ENCODE data around the gene RPS26. TPM values are rescaled to one million over a fixed set of nuclear protein-coding genes. Genes with fewer than 3 reads are reported as not detected.

RPS26 gene
- total and polyA plus RNA-seq, 9 of the 15 experiments (the other 6 are each of a cell fraction or from before 2014, with no cell fraction given): 70.2 to 1,589 (median 852) TPM

DNA sequence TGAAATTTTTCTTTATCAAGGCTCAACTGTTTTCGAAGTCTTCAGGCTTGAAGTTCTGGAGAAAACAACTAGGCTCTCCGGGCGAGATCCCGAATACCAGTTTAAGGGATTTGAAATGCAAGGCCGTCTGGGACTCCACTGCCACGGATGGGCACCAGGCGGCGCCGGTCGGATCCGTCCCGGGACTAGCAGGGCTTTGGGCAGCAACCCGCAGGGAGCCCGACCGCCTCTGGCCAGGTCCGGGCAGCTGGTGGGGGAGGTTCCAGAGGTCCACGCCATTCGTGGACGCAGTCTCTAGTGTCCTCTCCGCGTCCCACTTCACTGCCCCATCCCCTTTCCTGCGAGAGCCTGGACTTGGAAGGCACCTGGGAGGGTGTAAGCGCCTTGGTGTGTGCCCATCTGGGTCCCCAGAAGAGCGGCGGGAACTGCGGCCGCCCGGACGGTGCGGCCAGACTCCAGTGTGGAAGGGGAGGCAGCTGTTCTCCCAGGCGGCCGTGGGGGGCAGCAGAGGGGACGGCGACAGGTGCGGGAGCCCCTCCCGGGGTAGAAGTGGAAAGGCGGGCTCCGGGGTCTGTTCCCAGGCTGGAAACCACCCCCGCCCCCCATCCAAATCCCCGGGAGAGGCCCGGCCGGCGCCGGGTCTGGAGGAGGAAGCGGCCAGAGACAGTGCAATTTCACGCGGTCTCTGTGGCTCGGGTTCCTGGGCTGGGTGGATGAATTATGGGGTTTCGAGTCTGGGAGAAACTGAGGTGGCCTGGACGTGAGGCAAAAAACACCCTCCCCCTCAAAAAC lies 37.4 kb downstream of the RPS26 start (continued):
- TF ChIP-seq ETV5 (CRISPR knock-in tag; IDR thresholded peaks at IDR 0.05; ENCODE audit: low read depth) (no peak; the same call in 1 of the 2 replicates), ARID1B (IDR thresholded peaks at IDR 0.05) (no peak), BDP1 (IDR thresholded peaks at IDR 0.05; ENCODE audit: insufficient read depth, insufficient read length) (no peak), POLR2G (IDR thresholded peaks at IDR 0.05; ENCODE audit: low read depth, low read length) (peak; percentile 73), EWSR1 (IDR thresholded peaks at IDR 0.05; ENCODE audit: borderline replicate concordance, low read depth, partially characterized antibody) (no peak), ZFPM2 (CRISPR knock-in tag; IDR thresholded peaks at IDR 0.05) (no peak), HMG20A (CRISPR knock-in tag; conservative IDR thresholded peaks at IDR 0.05) (no peak), ZNF121 (CRISPR knock-in tag; conservative IDR thresholded peaks at IDR 0.05) (no peak), EP400 (IDR thresholded peaks at IDR 0.05) (no peak), ZNF77 (CRISPR knock-in tag; IDR thresholded peaks at IDR 0.05) (no peak), ILK (tag; IDR thresholded peaks at IDR 0.05; ENCODE audit: borderline replicate concordance, low read depth) (no peak), RAD21 (CRISPR knock-in tag; conservative IDR thresholded peaks at IDR 0.05 in 1 of 2, IDR thresholded peaks at IDR 0.05 in 1 of 2) (peak in 1 of 2 experiments; percentile 26; a peak in 1 of 4 replicates), TARDBP (IDR thresholded peaks at IDR 0.05) (peak; percentile 59; the same call in 1 of the 2 replicates), SMARCA4 (IDR thresholded peaks at IDR 0.05) (no peak), ILF3 (IDR thresholded peaks at IDR 0.05; ENCODE audit: borderline replicate concordance) (no peak), BMI1 (IDR thresholded peaks at IDR 0.05; ENCODE audit: low read length) (no peak), PRMT5 (CRISPR knock-in tag; IDR thresholded peaks at IDR 0.05) (no peak)
- TF ChIP-seq, protein P1, sequence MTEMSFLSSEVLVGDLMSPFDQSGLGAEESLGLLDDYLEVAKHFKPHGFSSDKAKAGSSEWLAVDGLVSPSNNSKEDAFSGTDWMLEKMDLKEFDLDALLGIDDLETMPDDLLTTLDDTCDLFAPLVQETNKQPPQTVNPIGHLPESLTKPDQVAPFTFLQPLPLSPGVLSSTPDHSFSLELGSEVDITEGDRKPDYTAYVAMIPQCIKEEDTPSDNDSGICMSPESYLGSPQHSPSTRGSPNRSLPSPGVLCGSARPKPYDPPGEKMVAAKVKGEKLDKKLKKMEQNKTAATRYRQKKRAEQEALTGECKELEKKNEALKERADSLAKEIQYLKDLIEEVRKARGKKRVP (CRISPR knock-in tag; IDR thresholded peaks at IDR 0.05): no peak
- TF ChIP-seq, protein P2, sequence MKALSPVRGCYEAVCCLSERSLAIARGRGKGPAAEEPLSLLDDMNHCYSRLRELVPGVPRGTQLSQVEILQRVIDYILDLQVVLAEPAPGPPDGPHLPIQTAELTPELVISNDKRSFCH (CRISPR knock-in tag; IDR thresholded peaks at IDR 0.05): no peak
- TF ChIP-seq, protein P2 (tag; IDR thresholded peaks at IDR 0.05): no peak
